ENCODE results near the gene ATP9A.
"Not testable (repeated sequence)": the region's sequence is repeated elsewhere in the genome, so short reads cannot be mapped to it uniquely, and the experiment has no call there.

ATP9A gene

GRCh38 chr20:51725584-51726176, 42.5 kb downstream of the ATP9A start:
- DNase-seq = no peak

GRCh38 chr20:51723026-51723425, 45.2 kb downstream of the ATP9A start:
- DNase-seq = not testable (repeated sequence)

- not testable (repeated sequence) for DNase-seq
Measured at GRCh38 chr20:51722246-51722645, 45.9 kb downstream of the ATP9A start.

GRCh38 chr20:51720854-51721253, 47.3 kb downstream of the ATP9A start:
- no peak for DNase-seq

GRCh38 chr20:51720384-51720783, 47.8 kb downstream of the ATP9A start:
- no peak for DNase-seq

- DNase-seq = no peak
Measured at GRCh38 chr20:51715856-51716185, 52.4 kb downstream of the ATP9A start.

- no peak for DNase-seq
Measured at GRCh38 chr20:51715163-51715855, 52.9 kb downstream of the ATP9A start.

GRCh38 chr20:51713213-51713598, 55.0 kb downstream of the ATP9A start:
- DNase-seq = no peak

- DNase-seq = no peak
Measured at GRCh38 chr20:51712501-51713212, 55.5 kb downstream of the ATP9A start.

- DNase-seq = no peak
Measured at GRCh38 chr20:51711426-51711825, 56.8 kb downstream of the ATP9A start.

- DNase-seq = no peak
Measured at GRCh38 chr20:51710361-51710894, 57.8 kb downstream of the ATP9A start.

- DNase-seq = no peak
Measured at GRCh38 chr20:51705400-51705799, 62.8 kb downstream of the ATP9A start.

GRCh38 chr20:51703400-51704287, 64.5 kb downstream of the ATP9A start:
- DNase-seq = no peak

GRCh38 chr20:51702556-51702955, 65.6 kb downstream of the ATP9A start:
- DNase-seq = no peak

GRCh38 chr20:51700809-51701285, 67.3 kb downstream of the ATP9A start:
- no peak for DNase-seq

- DNase-seq = no peak
Measured at GRCh38 chr20:51698252-51698651, 69.9 kb downstream of the ATP9A start.

- DNase-seq = peak; percentile 26
Measured at GRCh38 chr20:51697096-51697826, 70.9 kb downstream of the ATP9A start.

- DNase-seq = peak; percentile 70
Measured at GRCh38 chr20:51696304-51697071, 71.7 kb downstream of the ATP9A start.

- DNase-seq = no peak
Measured at GRCh38 chr20:51695574-51696303, 72.5 kb downstream of the ATP9A start.

- DNase-seq = no peak
Measured at GRCh38 chr20:51692806-51693400, 75.3 kb downstream of the ATP9A start.
